ENCODE results near the gene NDNF. TPM values are rescaled to one million over a fixed set of nuclear protein-coding genes. Genes with fewer than 3 reads are reported as not detected.

NDNF gene
- total RNA-seq, 1 experiment from 2014 or later: 0.04 TPM

DNA sequence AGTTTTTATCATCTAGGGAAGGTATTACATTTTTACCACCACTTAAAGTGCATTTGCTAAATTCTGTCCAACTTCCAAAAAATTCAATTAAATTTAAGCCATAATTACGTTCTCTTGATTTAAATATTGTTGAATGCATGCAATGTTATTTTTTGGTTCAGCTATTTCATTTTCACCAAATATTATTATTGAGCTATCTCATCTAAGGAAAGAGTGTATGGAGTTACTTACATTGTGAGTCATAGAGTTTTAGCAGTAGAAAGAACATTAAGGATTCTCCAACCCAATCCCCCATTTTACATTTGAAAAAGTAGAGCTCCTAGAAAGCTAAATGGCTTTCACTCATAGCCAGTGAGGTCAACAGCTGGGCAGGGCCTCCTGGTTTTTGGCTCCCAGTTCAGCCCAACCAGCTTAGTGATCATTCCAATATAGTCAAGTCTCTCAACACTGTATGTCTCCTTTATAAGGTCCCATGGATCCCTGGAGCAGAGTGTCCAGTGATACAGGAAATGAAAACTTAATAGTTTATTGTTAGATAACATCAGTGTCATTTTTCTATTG is 60.5 kb downstream of the NDNF start:
- Histone ChIP-seq H3K4me1 (ENCODE audit: insufficient read depth, low read length) (no peaks in the 10 kb centered on the region), H3K9me3 (ENCODE audit: low read length) (no peaks in the 10 kb centered on the region), H3K4me3 (ENCODE audit: low read length) (no peak overlapping the region), H3K9ac (ENCODE audit: low read length) (no peak overlapping the region), H3K9me2 (replicated peaks; ENCODE audit: low read length) (no peaks in the 10 kb centered on the region), H4K20me1 (ENCODE audit: low read length) (no peaks in the 10 kb centered on the region), H3F3A (ENCODE audit: low read length, unreplicated experiment) (no peaks in the 10 kb centered on the region), H3K79me2 (ENCODE audit: low read length) (no peaks in the 10 kb centered on the region), H3K27ac (ENCODE audit: low read length) (no peak overlapping the region), H3K27me3 (ENCODE audit: low read length) (no peaks in the 10 kb centered on the region), H2AFZ (ENCODE audit: low read length) (no peak overlapping the region), H3K4me2 (ENCODE audit: low read length) (no peak overlapping the region), H3K36me3 (ENCODE audit: low read depth, low read length) (no peaks in the 10 kb centered on the region)
- intact Hi-C loops (cut with micrococcal nuclease): no loop called here
- ChIA-PET CTCF (no interaction called here), POLR2A (ENCODE audit: unreplicated experiment) (no interaction called here)
- DNase-seq: no peak
- TF ChIP-seq, protein P1, sequence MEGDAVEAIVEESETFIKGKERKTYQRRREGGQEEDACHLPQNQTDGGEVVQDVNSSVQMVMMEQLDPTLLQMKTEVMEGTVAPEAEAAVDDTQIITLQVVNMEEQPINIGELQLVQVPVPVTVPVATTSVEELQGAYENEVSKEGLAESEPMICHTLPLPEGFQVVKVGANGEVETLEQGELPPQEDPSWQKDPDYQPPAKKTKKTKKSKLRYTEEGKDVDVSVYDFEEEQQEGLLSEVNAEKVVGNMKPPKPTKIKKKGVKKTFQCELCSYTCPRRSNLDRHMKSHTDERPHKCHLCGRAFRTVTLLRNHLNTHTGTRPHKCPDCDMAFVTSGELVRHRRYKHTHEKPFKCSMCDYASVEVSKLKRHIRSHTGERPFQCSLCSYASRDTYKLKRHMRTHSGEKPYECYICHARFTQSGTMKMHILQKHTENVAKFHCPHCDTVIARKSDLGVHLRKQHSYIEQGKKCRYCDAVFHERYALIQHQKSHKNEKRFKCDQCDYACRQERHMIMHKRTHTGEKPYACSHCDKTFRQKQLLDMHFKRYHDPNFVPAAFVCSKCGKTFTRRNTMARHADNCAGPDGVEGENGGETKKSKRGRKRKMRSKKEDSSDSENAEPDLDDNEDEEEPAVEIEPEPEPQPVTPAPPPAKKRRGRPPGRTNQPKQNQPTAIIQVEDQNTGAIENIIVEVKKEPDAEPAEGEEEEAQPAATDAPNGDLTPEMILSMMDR (conservative IDR thresholded peaks at IDR 0.05; ENCODE audit: low read depth, low read length): no peak
- no peak for TF ChIP-seq EZH2 (IDR thresholded peaks at IDR 0.05; ENCODE audit: low read length, unreplicated experiment)
- TF ChIP-seq EZH2phosphoT487 (IDR thresholded peaks at IDR 0.05; ENCODE audit: borderline replicate concordance, low read length): no peak
- no peak for ATAC-seq
- no TSS peak for BruUV-seq (replicated peaks)

DNA sequence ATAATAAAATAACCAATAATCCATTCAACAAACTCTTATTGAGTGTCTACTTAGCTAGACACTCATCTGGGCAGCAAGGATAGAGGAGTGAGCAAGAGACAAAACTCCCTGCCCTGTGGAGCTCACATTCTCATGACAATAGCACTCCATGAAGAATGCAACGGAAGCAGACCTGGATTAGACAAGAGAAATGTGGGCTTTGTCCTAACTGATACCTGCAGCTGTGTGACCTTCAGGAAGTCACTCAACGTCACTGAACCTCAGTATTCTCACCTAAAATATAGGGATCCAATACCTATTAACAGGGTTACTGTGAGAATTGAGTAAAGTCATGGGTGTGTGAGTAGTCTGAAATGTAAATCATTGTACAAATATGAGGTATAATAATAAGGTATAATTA is 61.2 kb downstream of the NDNF start:
- ChIA-PET CTCF (no interaction called here), POLR2A (ENCODE audit: unreplicated experiment) (no interaction called here)
- no peaks in the 10 kb centered on the region for H3K4me1 ChIP-seq (ENCODE audit: insufficient read depth, low read length)
- no peaks in the 10 kb centered on the region for H3K79me2 ChIP-seq (ENCODE audit: low read length)
- no peaks in the 10 kb centered on the region for H3F3A ChIP-seq (ENCODE audit: low read length, unreplicated experiment)
- ATAC-seq (no peak), DNase-seq (no peak)
- no peak overlapping the region for H3K9ac ChIP-seq (ENCODE audit: low read length)
- H3K9me3 ChIP-seq (ENCODE audit: low read length): no peaks in the 10 kb centered on the region
- no TSS peak for BruUV-seq (replicated peaks)
- no peaks in the 10 kb centered on the region for H3K9me2 ChIP-seq (replicated peaks; ENCODE audit: low read length)
- no peak overlapping the region for H3K4me2 ChIP-seq (ENCODE audit: low read length)
- H3K27ac ChIP-seq (ENCODE audit: low read length): no peak overlapping the region
- no peak overlapping the region for H3K4me3 ChIP-seq (ENCODE audit: low read length)
- H3K27me3 ChIP-seq (ENCODE audit: low read length): no peaks in the 10 kb centered on the region
- no peaks in the 10 kb centered on the region for H4K20me1 ChIP-seq (ENCODE audit: low read length)
- H3K36me3 ChIP-seq (ENCODE audit: low read depth, low read length): no peaks in the 10 kb centered on the region
- intact Hi-C loops (cut with micrococcal nuclease): no loop called here
- H2AFZ ChIP-seq (ENCODE audit: low read length): no peak overlapping the region
- TF ChIP-seq EZH2 (IDR thresholded peaks at IDR 0.05; ENCODE audit: low read length, unreplicated experiment): no peak
- TF ChIP-seq EZH2phosphoT487 (IDR thresholded peaks at IDR 0.05; ENCODE audit: borderline replicate concordance, low read length): no peak
- TF ChIP-seq, protein P1 (conservative IDR thresholded peaks at IDR 0.05; ENCODE audit: low read depth, low read length): no peak

DNA sequence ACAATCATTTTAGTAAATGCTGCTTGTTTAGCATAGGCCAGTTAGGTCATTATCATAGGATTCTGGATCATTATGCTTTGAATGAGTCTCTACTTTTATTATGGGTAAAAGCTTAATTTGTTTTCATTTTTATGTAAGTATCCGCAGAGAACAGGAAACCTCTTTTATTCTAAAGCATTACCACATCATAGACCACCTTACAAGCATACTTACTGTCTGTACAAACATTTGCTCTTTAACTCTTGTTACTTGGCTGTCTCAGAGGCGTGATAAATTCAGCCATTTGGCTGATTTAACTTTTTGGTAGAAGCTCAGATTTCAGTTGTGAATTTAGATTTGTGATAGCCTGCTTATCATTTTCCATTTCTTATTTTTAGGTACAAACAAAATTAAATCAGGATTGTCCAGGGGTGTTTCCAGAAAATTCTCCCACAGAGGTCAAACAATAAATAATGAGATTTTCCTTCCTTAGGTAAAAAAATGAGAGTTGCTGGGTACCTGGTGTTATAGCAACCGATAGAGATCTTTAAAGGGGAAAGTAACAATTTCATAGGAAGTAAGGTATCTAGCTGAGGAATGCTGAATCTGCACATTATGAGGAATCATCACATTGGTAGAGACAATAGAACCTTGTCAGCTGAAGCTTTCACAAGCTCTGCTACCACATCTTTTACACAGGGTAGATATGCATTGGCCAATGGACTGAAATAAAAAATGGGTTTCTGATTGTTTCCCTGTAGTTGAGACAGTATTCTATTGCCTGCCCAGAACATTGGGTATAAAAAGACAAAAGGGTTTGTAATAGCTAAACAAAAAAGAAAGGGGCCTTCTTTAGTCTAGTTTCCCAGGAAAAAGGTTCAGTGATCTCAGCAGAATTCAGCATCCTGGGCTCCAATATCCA is 62.5 kb downstream of the NDNF start:
- H4K20me1 ChIP-seq (ENCODE audit: low read length): no peaks in the 10 kb centered on the region
- H3K27me3 ChIP-seq (ENCODE audit: low read length): no peaks in the 10 kb centered on the region
- ChIA-PET POLR2A (ENCODE audit: unreplicated experiment) (no interaction called here), CTCF (no interaction called here)
- H3K79me2 ChIP-seq (ENCODE audit: low read length): no peaks in the 10 kb centered on the region
- no peaks in the 10 kb centered on the region for H3K4me1 ChIP-seq (ENCODE audit: insufficient read depth, low read length)
- H3K9me3 ChIP-seq (ENCODE audit: low read length): no peaks in the 10 kb centered on the region
- H2AFZ ChIP-seq (ENCODE audit: low read length): no peak overlapping the region
- intact Hi-C loops (cut with micrococcal nuclease): no loop called here
- TF ChIP-seq, protein P1 (conservative IDR thresholded peaks at IDR 0.05; ENCODE audit: low read depth, low read length): no peak
- TF ChIP-seq EZH2phosphoT487 (IDR thresholded peaks at IDR 0.05; ENCODE audit: borderline replicate concordance, low read length): no peak
- no peak for TF ChIP-seq EZH2 (IDR thresholded peaks at IDR 0.05; ENCODE audit: low read length, unreplicated experiment)
- H3K4me2 ChIP-seq (ENCODE audit: low read length): no peak overlapping the region
- no peak overlapping the region for H3K9ac ChIP-seq (ENCODE audit: low read length)
- no peaks in the 10 kb centered on the region for H3K36me3 ChIP-seq (ENCODE audit: low read depth, low read length)
- no peak overlapping the region for H3K4me3 ChIP-seq (ENCODE audit: low read length)
- no peak for DNase-seq
- H3K27ac ChIP-seq (ENCODE audit: low read length): no peak overlapping the region
- H3K9me2 ChIP-seq (replicated peaks; ENCODE audit: low read length): no peaks in the 10 kb centered on the region
- ATAC-seq: no peak
- BruUV-seq (replicated peaks): no TSS peak
- no peaks in the 10 kb centered on the region for H3F3A ChIP-seq (ENCODE audit: low read length, unreplicated experiment)
